ENCODE data around the gene UST. TPM values are rescaled to one million over a fixed set of nuclear protein-coding genes. Genes with fewer than 3 reads are reported as not detected.
"Not testable (repeated sequence)": the region's sequence is repeated elsewhere in the genome, so short reads cannot be mapped to it uniquely, and the experiment has no call there.

Gene UST
- total RNA-seq, 1 donor from 2014 or later, result 5.5 TPM

DNA sequence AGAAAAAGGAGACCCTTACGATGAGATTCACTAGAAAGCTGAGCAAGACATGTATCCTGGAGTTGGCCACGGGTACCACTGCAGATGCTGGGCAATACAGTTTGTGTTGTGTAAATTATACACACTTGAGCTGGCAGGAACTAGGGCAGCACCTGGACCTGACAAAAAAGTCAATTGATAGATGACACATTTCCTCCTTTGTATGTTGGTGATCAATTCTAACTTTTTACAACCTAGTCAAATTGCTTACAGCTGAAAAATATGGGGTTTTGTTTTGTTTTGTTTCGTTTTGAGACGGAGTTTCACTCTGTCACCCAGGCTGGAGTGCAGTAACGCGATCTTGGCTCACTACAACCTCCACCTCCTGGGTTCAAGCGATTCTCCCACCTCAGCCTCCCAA is 108.9 kb downstream of the UST start:
- H3K36me3 Mint-ChIP-seq (ENCODE audit: low read depth), result no peaks in the 10 kb centered on the region
- TF ChIP-seq, protein P1, sequence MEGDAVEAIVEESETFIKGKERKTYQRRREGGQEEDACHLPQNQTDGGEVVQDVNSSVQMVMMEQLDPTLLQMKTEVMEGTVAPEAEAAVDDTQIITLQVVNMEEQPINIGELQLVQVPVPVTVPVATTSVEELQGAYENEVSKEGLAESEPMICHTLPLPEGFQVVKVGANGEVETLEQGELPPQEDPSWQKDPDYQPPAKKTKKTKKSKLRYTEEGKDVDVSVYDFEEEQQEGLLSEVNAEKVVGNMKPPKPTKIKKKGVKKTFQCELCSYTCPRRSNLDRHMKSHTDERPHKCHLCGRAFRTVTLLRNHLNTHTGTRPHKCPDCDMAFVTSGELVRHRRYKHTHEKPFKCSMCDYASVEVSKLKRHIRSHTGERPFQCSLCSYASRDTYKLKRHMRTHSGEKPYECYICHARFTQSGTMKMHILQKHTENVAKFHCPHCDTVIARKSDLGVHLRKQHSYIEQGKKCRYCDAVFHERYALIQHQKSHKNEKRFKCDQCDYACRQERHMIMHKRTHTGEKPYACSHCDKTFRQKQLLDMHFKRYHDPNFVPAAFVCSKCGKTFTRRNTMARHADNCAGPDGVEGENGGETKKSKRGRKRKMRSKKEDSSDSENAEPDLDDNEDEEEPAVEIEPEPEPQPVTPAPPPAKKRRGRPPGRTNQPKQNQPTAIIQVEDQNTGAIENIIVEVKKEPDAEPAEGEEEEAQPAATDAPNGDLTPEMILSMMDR (conservative IDR thresholded peaks at IDR 0.05), result no peak
- H3K4me1 Mint-ChIP-seq, result peaks cover 8% of the 10 kb centered on the region
- DNase-seq (ENCODE audit: low read depth, low spot score), result no peak
- no peak overlapping the region for H3K4me3 Mint-ChIP-seq
- H3K27me3 Mint-ChIP-seq (ENCODE audit: low read depth), result no peaks in the 10 kb centered on the region
- H3K27ac Mint-ChIP-seq (ENCODE audit: unreplicated experiment), result no peak overlapping the region
- H3K9me3 Mint-ChIP-seq, result peaks cover 3% of the 10 kb centered on the region

GRCh38 chr6:148857798-148858390 is 111.1 kb downstream of the UST start:
- Mint-ChIP-seq H3K4me1 (no peaks in the 10 kb centered on the region), H3K27me3 (ENCODE audit: low read depth) (no peaks in the 10 kb centered on the region), H3K36me3 (ENCODE audit: low read depth) (peaks cover 4% of the 10 kb centered on the region), H3K4me3 (no peak overlapping the region), H3K27ac (ENCODE audit: unreplicated experiment) (no peak overlapping the region), H3K9me3 (peaks cover 7% of the 10 kb centered on the region)
- TF ChIP-seq, protein P1 (conservative IDR thresholded peaks at IDR 0.05), result no peak
- DNase-seq (ENCODE audit: low read depth, low spot score), result no peak

DNA sequence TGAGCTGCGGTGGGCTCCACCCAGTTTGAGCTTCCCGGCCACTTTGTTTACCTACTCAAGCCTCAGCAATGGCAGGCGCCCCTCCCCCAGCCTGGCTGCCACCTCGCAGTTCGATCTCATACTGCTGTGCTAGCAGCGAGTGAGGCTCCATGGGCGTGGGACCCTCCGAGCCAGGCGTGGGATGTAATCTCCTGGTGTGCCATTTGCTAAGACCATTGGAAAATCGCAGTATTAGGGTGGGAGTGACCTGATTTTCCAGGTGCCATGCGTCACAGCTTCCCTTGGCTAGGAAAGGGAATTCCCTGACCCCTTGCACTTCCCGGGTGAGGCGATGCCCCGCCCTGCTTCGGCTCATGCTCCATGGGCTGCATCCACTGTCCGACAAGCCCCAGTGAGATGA is 117.3 kb downstream of the UST start:
- not testable (repeated sequence) for H3K9me3 Mint-ChIP-seq; DNase-seq (ENCODE audit: low read depth, low spot score); H3K36me3 Mint-ChIP-seq (ENCODE audit: low read depth); H3K4me3 Mint-ChIP-seq; H3K27ac Mint-ChIP-seq (ENCODE audit: unreplicated experiment); H3K27me3 Mint-ChIP-seq (ENCODE audit: low read depth)
- peaks cover 14% of the 10 kb centered on the region for H3K4me1 Mint-ChIP-seq

- peaks cover 7% of the 10 kb centered on the region for H3K9me3 Mint-ChIP-seq
- no peaks in the 10 kb centered on the region for H3K27me3 Mint-ChIP-seq (ENCODE audit: low read depth)
- H3K4me3 Mint-ChIP-seq, result no peak overlapping the region
- peaks cover 6% of the 10 kb centered on the region for H3K36me3 Mint-ChIP-seq (ENCODE audit: low read depth)
- TF ChIP-seq, protein P1 (conservative IDR thresholded peaks at IDR 0.05), result no peak
- no peak for DNase-seq (ENCODE audit: low read depth, low spot score)
- H3K27ac Mint-ChIP-seq (ENCODE audit: unreplicated experiment), result no peak overlapping the region
- peaks cover 14% of the 10 kb centered on the region for H3K4me1 Mint-ChIP-seq
Observed at GRCh38 chr6:148864941-148865340, 118.1 kb downstream of the UST start.

DNA sequence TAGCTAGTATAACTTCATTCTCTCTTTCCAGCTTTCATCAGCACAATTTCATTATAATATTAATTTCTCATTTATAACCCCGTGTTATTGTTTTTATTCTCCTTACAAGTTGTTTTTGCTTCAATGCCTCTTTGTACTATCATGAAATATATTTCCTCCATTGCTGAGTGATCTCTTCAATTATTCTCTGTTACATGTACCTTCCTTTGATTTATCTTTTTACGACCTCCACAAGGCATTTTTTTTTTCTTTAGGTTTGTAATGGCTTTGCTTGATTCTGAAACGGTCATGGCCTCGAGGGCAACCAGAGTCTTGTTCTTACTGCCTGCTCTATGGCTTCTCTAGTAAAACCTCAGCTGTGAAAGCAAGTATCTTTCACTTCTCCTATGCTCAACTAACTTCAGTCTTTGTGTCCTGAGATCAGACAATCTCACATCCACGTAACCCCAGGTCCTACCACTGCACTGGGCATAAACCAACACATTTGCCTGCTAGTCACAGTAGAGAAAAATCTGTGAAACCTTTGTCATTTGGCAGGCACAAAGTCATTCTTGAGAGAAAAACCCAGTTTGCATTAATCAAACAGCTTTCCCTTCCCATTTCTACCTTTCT is 119.9 kb downstream of the UST start:
- no peaks in the 10 kb centered on the region for H3K27me3 Mint-ChIP-seq (ENCODE audit: low read depth)
- no peak for DNase-seq (ENCODE audit: low read depth, low spot score)
- no peak overlapping the region for H3K4me3 Mint-ChIP-seq
- no peak overlapping the region for H3K27ac Mint-ChIP-seq (ENCODE audit: unreplicated experiment)
- peaks cover 20% of the 10 kb centered on the region for H3K4me1 Mint-ChIP-seq
- H3K9me3 Mint-ChIP-seq, result peaks cover 3% of the 10 kb centered on the region
- TF ChIP-seq, protein P1 (conservative IDR thresholded peaks at IDR 0.05), result no peak
- peaks cover 2% of the 10 kb centered on the region for H3K36me3 Mint-ChIP-seq (ENCODE audit: low read depth)

DNA sequence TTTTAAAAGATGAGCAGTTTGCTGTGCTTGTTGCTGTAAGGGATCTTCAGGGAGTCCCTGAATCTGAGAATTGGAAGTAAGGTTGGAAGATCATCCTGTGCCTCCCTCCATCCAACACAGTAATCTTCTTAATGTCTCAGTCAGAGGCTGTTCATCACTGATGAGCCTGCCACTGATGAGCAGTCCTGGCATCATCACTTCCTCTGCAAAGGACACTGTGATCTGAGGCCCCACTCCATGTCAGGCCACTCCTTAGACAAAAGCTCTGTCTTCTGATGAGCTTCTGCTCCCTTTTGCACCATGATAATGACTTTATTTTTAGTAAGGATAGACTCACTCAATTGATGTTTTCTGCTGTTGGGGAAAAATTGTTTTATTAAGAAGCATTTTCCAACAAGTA is 121.0 kb downstream of the UST start:
- TF ChIP-seq, protein P1 (conservative IDR thresholded peaks at IDR 0.05), result no peak
- DNase-seq (ENCODE audit: low read depth, low spot score), result no peak
- Mint-ChIP-seq H3K4me1 (peaks cover 20% of the 10 kb centered on the region), H3K4me3 (no peak overlapping the region), H3K36me3 (ENCODE audit: low read depth) (peaks cover 2% of the 10 kb centered on the region), H3K27me3 (ENCODE audit: low read depth) (no peaks in the 10 kb centered on the region), H3K9me3 (peaks cover 3% of the 10 kb centered on the region), H3K27ac (ENCODE audit: unreplicated experiment) (no peak overlapping the region)
